Adrenal gland (tissue), 5 donors: ENCODE results near the gene SLC1A6.
"Not testable (repeated sequence)": the region's sequence is repeated elsewhere in the genome, so short reads cannot be mapped to it uniquely, and the experiment has no call there.

Experiments used
- CTCF ChIP-seq, 6 experiments: fragments of 450-650 bp in 4 of 6; fragments of 200-600 bp in 2 of 6; sonication (generic) in 1 of 6; IDR thresholded peaks; 1 replicate in 5 of 6; 2 replicates in 1 of 6; pipeline versions ENCODE4 v1.5.1 to v1.8.0; 2016 to 2021; ENCODE audit warnings: antibody characterized with exemption in 6 of 6, mild to moderate bottlenecking in 2 of 6, moderate library complexity in 1 of 6
- POLR2A ChIP-seq, 2 donors: fragments of 450-650 bp; IDR thresholded peaks; one replicate each; pipeline ENCODE4 v1.6.1; 2017; ENCODE audit warnings: antibody characterized with exemption in 2 of 2, mild to moderate bottlenecking in 2 of 2, moderate library complexity in 1 of 2
- donor health status: DM: no; HTN: no; CAD: no.

- not testable (repeated sequence) for TF ChIP-seq CTCF, POLR2A (IDR thresholded peaks at IDR 0.05)
Observed at GRCh38 chr19:14949413-14949812, 30.3 kb downstream of the SLC1A6 start.
